KOPT-K1 (cell line): Measurements from ENCODE around the gene TMEM131.

Source experiments
- H3K27ac ChIP-seq: fragments of 200-600 bp; sonication (generic); 2 replicates; pipeline ENCODE4 v1.5.1; 2016; ENCODE audit warnings: antibody characterized with exemption, mild to moderate bottlenecking, low read depth, low read length; ENCODE audit not compliant: poor library complexity, severe bottlenecking
- H3K36me3 ChIP-seq: fragments of 200-600 bp; sonication (generic); 2 replicates; pipeline ENCODE4 v1.5.1; 2017; ENCODE audit warnings: antibody characterized with exemption, mild to moderate bottlenecking, low read length, moderate library complexity; ENCODE audit not compliant: insufficient read depth
- H3K9me3 ChIP-seq: fragments of 200-600 bp; sonication (generic); 2 replicates; pipeline ENCODE4 v1.5.1; 2017; ENCODE audit warnings: antibody characterized with exemption, low read length, mild to moderate bottlenecking; ENCODE audit not compliant: insufficient read depth, poor library complexity, severe bottlenecking

The TMEM131 gene

GRCh38 chr2:97983134-97983533 is 12.6 kb downstream of the TMEM131 start:
- Histone ChIP-seq H3K36me3 (peaks cover 8% of the 10 kb centered on the region; the same call in 1 of the 2 replicates), H3K9me3 (peaks cover 51% of the 10 kb centered on the region), H3K27ac (no peak overlapping the region)

GRCh38 chr2:97982621-97983020 is 13.1 kb downstream of the TMEM131 start:
- Histone ChIP-seq H3K9me3 (peaks cover 47% of the 10 kb centered on the region), H3K36me3 (peaks cover 8% of the 10 kb centered on the region; the same call in 1 of the 2 replicates), H3K27ac (no peak overlapping the region)

- peaks cover 41% of the 10 kb centered on the region for H3K9me3 ChIP-seq
- H3K27ac ChIP-seq: no peak overlapping the region
- H3K36me3 ChIP-seq: peaks cover 8% of the 10 kb centered on the region; the same call in 1 of the 2 replicates
Measured at GRCh38 chr2:97981961-97982360, 13.8 kb downstream of the TMEM131 start.

GRCh38 chr2:97979904-97980303 is 15.8 kb downstream of the TMEM131 start:
- peaks cover 8% of the 10 kb centered on the region; the same call in 1 of the 2 replicates for H3K36me3 ChIP-seq
- H3K9me3 ChIP-seq: peaks cover 33% of the 10 kb centered on the region
- H3K27ac ChIP-seq: no peak overlapping the region

GRCh38 chr2:97974471-97974870 is 21.3 kb downstream of the TMEM131 start:
- no peak overlapping the region for H3K27ac ChIP-seq
- H3K9me3 ChIP-seq: peaks cover 37% of the 10 kb centered on the region
- peaks cover 4% of the 10 kb centered on the region; the same call in 1 of the 2 replicates for H3K36me3 ChIP-seq

GRCh38 chr2:97970293-97971060 is 25.3 kb downstream of the TMEM131 start:
- Histone ChIP-seq H3K27ac (no peak overlapping the region), H3K36me3 (no peaks in the 10 kb centered on the region), H3K9me3 (peaks cover 23% of the 10 kb centered on the region)

- no peaks in the 10 kb centered on the region for H3K36me3 ChIP-seq
Measured at GRCh38 chr2:97969081-97970067, 26.4 kb downstream of the TMEM131 start.

GRCh38 chr2:97967931-97968627 is 27.7 kb downstream of the TMEM131 start:
- peaks cover 1% of the 10 kb centered on the region for H3K9me3 ChIP-seq
- H3K36me3 ChIP-seq: no peaks in the 10 kb centered on the region
- H3K27ac ChIP-seq: no peak overlapping the region

More at GRCh38 chr2:97969081-97970067, 26.4 kb downstream of the TMEM131 start:
- Histone ChIP-seq H3K27ac (no peak overlapping the region), H3K9me3 (peaks cover 14% of the 10 kb centered on the region)

- H3K27ac ChIP-seq: no peak overlapping the region
- H3K9me3 ChIP-seq: no peaks in the 10 kb centered on the region
- H3K36me3 ChIP-seq: no peaks in the 10 kb centered on the region
Measured at GRCh38 chr2:97967216-97967592, 28.5 kb downstream of the TMEM131 start.

GRCh38 chr2:97966545-97967215 is 29.1 kb downstream of the TMEM131 start:
- H3K9me3 ChIP-seq: no peaks in the 10 kb centered on the region
- no peaks in the 10 kb centered on the region for H3K36me3 ChIP-seq
- no peak overlapping the region for H3K27ac ChIP-seq

GRCh38 chr2:97965116-97965515 is 30.6 kb downstream of the TMEM131 start:
- no peaks in the 10 kb centered on the region for H3K36me3 ChIP-seq
- H3K27ac ChIP-seq: no peak overlapping the region
- no peaks in the 10 kb centered on the region for H3K9me3 ChIP-seq

GRCh38 chr2:97963880-97964279 is 31.9 kb downstream of the TMEM131 start:
- Histone ChIP-seq H3K9me3 (no peaks in the 10 kb centered on the region), H3K27ac (no peak overlapping the region), H3K36me3 (no peaks in the 10 kb centered on the region)

- H3K9me3 ChIP-seq: no peaks in the 10 kb centered on the region
Measured at GRCh38 chr2:97963079-97963406, 32.7 kb downstream of the TMEM131 start.

GRCh38 chr2:97961534-97961933 is 34.2 kb downstream of the TMEM131 start:
- Histone ChIP-seq H3K9me3 (no peaks in the 10 kb centered on the region), H3K27ac (no peak overlapping the region), H3K36me3 (no peaks in the 10 kb centered on the region)

More at GRCh38 chr2:97963079-97963406, 32.7 kb downstream of the TMEM131 start:
- H3K36me3 ChIP-seq: no peaks in the 10 kb centered on the region
- H3K27ac ChIP-seq: no peak overlapping the region
